ENCODE data around the gene SCN2A.

SCN2A gene

DNA sequence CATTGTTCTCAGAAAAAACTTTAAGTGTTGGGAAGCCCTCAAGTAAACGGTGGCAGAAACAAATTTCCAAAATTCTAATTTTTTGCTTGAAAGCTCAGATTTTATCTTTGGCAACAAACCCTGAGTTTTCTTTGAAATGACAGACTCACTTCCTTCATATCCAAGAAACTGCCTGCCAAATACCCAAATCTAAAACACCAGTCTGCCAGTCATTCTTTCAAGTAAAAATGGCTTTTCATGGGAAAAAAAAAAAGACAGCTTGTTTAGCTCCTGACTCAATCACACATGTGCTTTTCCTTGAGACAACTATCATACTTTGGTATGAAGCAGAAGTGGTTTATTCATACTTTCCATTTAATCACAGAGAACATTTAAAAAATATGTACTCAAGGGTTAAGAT lies 189.7 kb downstream of the SCN2A start:
- Mint-ChIP-seq H3K36me3 (ENCODE audit: low read depth) (no peaks in the 10 kb centered on the region), H3K9me3 (no peaks in the 10 kb centered on the region)
- TF ChIP-seq, protein P1, sequence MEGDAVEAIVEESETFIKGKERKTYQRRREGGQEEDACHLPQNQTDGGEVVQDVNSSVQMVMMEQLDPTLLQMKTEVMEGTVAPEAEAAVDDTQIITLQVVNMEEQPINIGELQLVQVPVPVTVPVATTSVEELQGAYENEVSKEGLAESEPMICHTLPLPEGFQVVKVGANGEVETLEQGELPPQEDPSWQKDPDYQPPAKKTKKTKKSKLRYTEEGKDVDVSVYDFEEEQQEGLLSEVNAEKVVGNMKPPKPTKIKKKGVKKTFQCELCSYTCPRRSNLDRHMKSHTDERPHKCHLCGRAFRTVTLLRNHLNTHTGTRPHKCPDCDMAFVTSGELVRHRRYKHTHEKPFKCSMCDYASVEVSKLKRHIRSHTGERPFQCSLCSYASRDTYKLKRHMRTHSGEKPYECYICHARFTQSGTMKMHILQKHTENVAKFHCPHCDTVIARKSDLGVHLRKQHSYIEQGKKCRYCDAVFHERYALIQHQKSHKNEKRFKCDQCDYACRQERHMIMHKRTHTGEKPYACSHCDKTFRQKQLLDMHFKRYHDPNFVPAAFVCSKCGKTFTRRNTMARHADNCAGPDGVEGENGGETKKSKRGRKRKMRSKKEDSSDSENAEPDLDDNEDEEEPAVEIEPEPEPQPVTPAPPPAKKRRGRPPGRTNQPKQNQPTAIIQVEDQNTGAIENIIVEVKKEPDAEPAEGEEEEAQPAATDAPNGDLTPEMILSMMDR (IDR thresholded peaks at IDR 0.05; ENCODE audit: unreplicated experiment in 3 of 3), result no peak

GRCh38 chr2:165431014-165431413 lies 191.8 kb downstream of the SCN2A start:
- no peaks in the 10 kb centered on the region for H3K9me3 Mint-ChIP-seq
- TF ChIP-seq, protein P1 (IDR thresholded peaks at IDR 0.05; ENCODE audit: unreplicated experiment in 3 of 3), result no peak
- H3K4me3 Mint-ChIP-seq, result no peak overlapping the region
- H3K36me3 Mint-ChIP-seq (ENCODE audit: low read depth), result no peaks in the 10 kb centered on the region
- H3K27ac Mint-ChIP-seq, result no peak overlapping the region
- H3K27me3 Mint-ChIP-seq (ENCODE audit: low read depth), result no peaks in the 10 kb centered on the region
- no peaks in the 10 kb centered on the region for H3K4me1 Mint-ChIP-seq

More for the DNA sequence above, 189.7 kb downstream of the SCN2A start:
- H3K4me1 Mint-ChIP-seq, result no peaks in the 10 kb centered on the region
- no peaks in the 10 kb centered on the region for H3K27me3 Mint-ChIP-seq (ENCODE audit: low read depth)
- no peak overlapping the region for H3K27ac Mint-ChIP-seq
- no peak overlapping the region for H3K4me3 Mint-ChIP-seq

GRCh38 chr2:165432234-165432966 lies 193.2 kb downstream of the SCN2A start:
- Mint-ChIP-seq H3K9me3 (no peaks in the 10 kb centered on the region), H3K27me3 (ENCODE audit: low read depth) (no peaks in the 10 kb centered on the region), H3K27ac (no peak overlapping the region), H3K4me3 (no peak overlapping the region), H3K4me1 (no peaks in the 10 kb centered on the region), H3K36me3 (ENCODE audit: low read depth) (no peaks in the 10 kb centered on the region)
- TF ChIP-seq, protein P1 (IDR thresholded peaks at IDR 0.05; ENCODE audit: unreplicated experiment in 3 of 3), result no peak

DNA sequence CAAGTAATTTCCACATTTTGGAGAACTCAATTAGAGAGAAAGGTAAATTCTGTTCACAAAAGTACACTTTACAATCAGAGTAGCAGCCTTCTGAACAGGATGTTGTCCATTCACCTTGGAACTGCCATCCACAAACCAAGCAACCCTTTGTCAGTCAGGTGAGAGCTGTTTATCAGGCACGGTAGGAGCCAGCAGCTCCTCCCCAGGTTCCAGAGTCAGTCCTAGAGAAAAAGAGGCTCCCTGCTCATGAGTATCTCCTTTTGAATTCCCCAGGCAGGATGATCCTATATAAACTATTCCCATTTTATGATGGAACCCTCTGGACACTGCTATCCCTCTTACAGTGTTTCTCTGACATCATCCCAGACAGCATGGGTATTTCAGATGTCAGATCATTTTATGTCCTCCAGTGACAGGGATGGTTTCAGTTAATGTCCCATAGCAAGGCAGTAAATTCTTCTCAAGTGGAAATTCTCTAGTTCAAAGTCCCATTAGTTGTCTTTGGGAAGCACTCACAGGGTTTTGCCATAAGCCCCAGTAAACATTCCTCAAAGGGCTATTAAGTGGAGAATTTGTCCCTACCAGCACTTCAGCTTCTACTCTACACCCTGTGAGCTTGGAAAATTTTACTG lies 195.8 kb downstream of the SCN2A start:
- TF ChIP-seq, protein P1 (IDR thresholded peaks at IDR 0.05; ENCODE audit: unreplicated experiment in 3 of 3), result no peak
- peaks cover 4% of the 10 kb centered on the region for H3K4me1 Mint-ChIP-seq
- no peaks in the 10 kb centered on the region for H3K27me3 Mint-ChIP-seq (ENCODE audit: low read depth)
- H3K4me3 Mint-ChIP-seq, result no peak overlapping the region
- H3K9me3 Mint-ChIP-seq, result no peaks in the 10 kb centered on the region
- H3K36me3 Mint-ChIP-seq (ENCODE audit: low read depth), result no peaks in the 10 kb centered on the region
- H3K27ac Mint-ChIP-seq, result no peak overlapping the region

DNA sequence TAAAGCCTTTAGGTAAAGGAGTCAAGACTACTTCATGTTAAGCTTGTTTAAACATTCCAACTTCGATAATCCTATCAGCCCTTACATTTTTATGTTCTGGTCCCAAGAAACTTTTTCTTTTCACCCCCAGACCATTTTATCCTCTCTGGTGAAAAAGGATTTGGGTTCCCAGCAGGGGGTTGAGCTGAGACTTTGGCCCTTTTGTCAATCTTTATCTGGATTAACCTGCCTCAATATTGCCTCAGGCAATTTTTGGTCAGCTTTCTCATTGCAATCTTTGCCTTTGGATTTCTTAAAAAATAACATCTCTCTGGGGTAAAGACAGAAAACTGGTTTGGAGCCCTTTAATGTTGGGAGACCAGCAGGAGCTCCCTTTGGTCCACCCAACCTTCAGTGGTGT lies 196.4 kb downstream of the SCN2A start:
- H3K4me1 Mint-ChIP-seq, result peaks cover 10% of the 10 kb centered on the region
- H3K9me3 Mint-ChIP-seq, result no peaks in the 10 kb centered on the region
- TF ChIP-seq, protein P1 (IDR thresholded peaks at IDR 0.05; ENCODE audit: unreplicated experiment in 3 of 3), result no peak
- no peaks in the 10 kb centered on the region for H3K27me3 Mint-ChIP-seq (ENCODE audit: low read depth)
- H3K4me3 Mint-ChIP-seq, result no peak overlapping the region
- H3K36me3 Mint-ChIP-seq (ENCODE audit: low read depth), result no peaks in the 10 kb centered on the region
- no peak overlapping the region for H3K27ac Mint-ChIP-seq

DNA sequence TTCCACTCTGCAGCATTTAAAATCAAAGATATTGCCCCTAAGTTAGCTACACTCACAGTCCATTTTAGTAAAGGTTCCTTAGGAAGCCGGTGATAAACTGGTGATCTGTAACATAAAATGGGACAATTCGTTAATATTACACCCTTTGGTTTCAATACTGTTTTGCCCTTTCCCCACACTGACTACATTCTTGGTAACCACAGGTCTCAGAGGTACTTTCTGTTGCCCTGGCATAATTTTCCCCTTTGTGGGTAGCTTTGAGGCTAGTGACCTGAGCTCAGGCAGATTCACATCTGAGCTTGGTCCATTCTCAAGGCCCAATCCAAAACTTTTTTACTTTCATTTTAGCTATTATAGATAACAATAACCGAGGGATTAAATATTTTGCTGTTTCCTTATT lies 197.3 kb downstream of the SCN2A start:
- Mint-ChIP-seq H3K9me3 (no peaks in the 10 kb centered on the region), H3K27me3 (ENCODE audit: low read depth) (no peaks in the 10 kb centered on the region), H3K4me3 (no peak overlapping the region), H3K4me1 (peaks cover 10% of the 10 kb centered on the region), H3K27ac (no peak overlapping the region), H3K36me3 (ENCODE audit: low read depth) (no peaks in the 10 kb centered on the region)
- TF ChIP-seq, protein P1 (IDR thresholded peaks at IDR 0.05; ENCODE audit: unreplicated experiment in 3 of 3), result no peak
